ENCODE results near the gene SGTA. TPM values are rescaled to one million over a fixed set of nuclear protein-coding genes. Genes with fewer than 3 reads are reported as not detected.

The SGTA gene
- total RNA-seq, 1 donor from 2014 or later: 106 TPM

GRCh38 chr19:2804156-2805004 is 21.3 kb upstream of the SGTA start:
- no peak for DNase-seq (ENCODE audit: low read depth)
- H3K4me3 ChIP-seq (ENCODE audit: low read depth, low read length): no peak overlapping the region
- TF ChIP-seq CTCF (conservative IDR thresholded peaks at IDR 0.05; ENCODE audit: low read depth, low read length): no peak

- DNase-seq (ENCODE audit: low read depth): no peak
- H3K4me3 ChIP-seq (ENCODE audit: low read depth, low read length): no peak overlapping the region
- TF ChIP-seq CTCF (conservative IDR thresholded peaks at IDR 0.05; ENCODE audit: low read depth, low read length): no peak
Measured at GRCh38 chr19:2803486-2804155, 20.5 kb upstream of the SGTA start.

DNA sequence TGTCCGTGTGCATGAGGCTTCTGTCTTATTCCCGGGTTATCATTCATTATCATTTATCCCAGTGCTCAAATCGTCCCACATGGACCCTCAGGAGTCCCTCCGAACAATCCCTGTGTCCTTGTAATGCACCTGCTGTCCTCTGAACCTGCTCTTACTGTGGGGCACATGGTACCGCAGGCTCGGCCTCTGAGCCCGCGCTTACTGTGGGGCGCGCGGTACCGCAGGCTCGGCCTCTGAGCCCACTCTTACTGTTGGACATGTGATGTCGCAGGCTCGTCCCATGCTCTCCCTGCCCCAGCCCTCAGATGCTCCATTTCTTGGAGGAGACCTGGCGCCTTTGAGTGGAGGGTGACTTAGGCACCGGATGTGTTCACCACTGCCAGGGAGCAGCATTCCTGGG is 19.8 kb upstream of the SGTA start:
- TF ChIP-seq CTCF (conservative IDR thresholded peaks at IDR 0.05; ENCODE audit: low read depth, low read length): no peak

GRCh38 chr19:2800506-2800905 is 17.4 kb upstream of the SGTA start:
- no peak for DNase-seq (ENCODE audit: low read depth)
- no peak for TF ChIP-seq CTCF (conservative IDR thresholded peaks at IDR 0.05; ENCODE audit: low read depth, low read length)
- H3K4me3 ChIP-seq (ENCODE audit: low read depth, low read length): no peak overlapping the region

More for the DNA sequence above, 19.8 kb upstream of the SGTA start:
- DNase-seq (ENCODE audit: low read depth): no peak
- no peak overlapping the region for H3K4me3 ChIP-seq (ENCODE audit: low read depth, low read length)

- no peak for DNase-seq (ENCODE audit: low read depth)
- H3K4me3 ChIP-seq (ENCODE audit: low read depth, low read length): no peak overlapping the region
- no peak for TF ChIP-seq CTCF (conservative IDR thresholded peaks at IDR 0.05; ENCODE audit: low read depth, low read length)
Measured at GRCh38 chr19:2799273-2800020, 16.4 kb upstream of the SGTA start.

GRCh38 chr19:2798733-2799132 is 15.7 kb upstream of the SGTA start:
- no peak overlapping the region for H3K4me3 ChIP-seq (ENCODE audit: low read depth, low read length)
- TF ChIP-seq CTCF (conservative IDR thresholded peaks at IDR 0.05; ENCODE audit: low read depth, low read length): no peak
- DNase-seq (ENCODE audit: low read depth): no peak

Measured in epithelial cell of proximal tubule (primary cell).